Measurements from ENCODE around the gene TIMP3. TPM values are rescaled to one million over a fixed set of nuclear protein-coding genes. Genes with fewer than 3 reads are reported as not detected.

TIMP3 gene
- total RNA-seq, 4 donors from 2014 or later, result 148 to 295 (median 170) TPM

- DNase-seq (ENCODE audit: low spot score in 2 of 2), result no peak
- Histone ChIP-seq H3K4me1 (peaks cover 62% of the 10 kb centered on the region), H3K36me3 (peaks cover 38% of the 10 kb centered on the region), H3K4me3 (no peak overlapping the region), H3K27me3 (no peaks in the 10 kb centered on the region), H3K9me3 (no peaks in the 10 kb centered on the region), H3K27ac (peak overlapping the region; percentile 73)
- WGBS, result 65% methylated on average over 14 of the region's 14 CpGs
- TF ChIP-seq EP300 (IDR thresholded peaks at IDR 0.05) (no peak), POLR2AphosphoS5 (IDR thresholded peaks at IDR 0.05) (no peak), CTCF (IDR thresholded peaks at IDR 0.05) (no peak), POLR2A (IDR thresholded peaks at IDR 0.05) (no peak)
These were observed 52.9 kb downstream of the TIMP3 start for GRCh38 chr22:32854351-32854804.

GRCh38 chr22:32855045-32855756 lies 53.7 kb downstream of the TIMP3 start:
- H3K4me3 ChIP-seq, result no peak overlapping the region
- no peaks in the 10 kb centered on the region for H3K9me3 ChIP-seq
- TF ChIP-seq EP300 (IDR thresholded peaks at IDR 0.05) (no peak), CTCF (IDR thresholded peaks at IDR 0.05) (no peak), POLR2AphosphoS5 (IDR thresholded peaks at IDR 0.05) (no peak), POLR2A (IDR thresholded peaks at IDR 0.05) (no peak)
- H3K36me3 ChIP-seq, result peaks cover 38% of the 10 kb centered on the region
- H3K27ac ChIP-seq, result peak overlapping the region; percentile 1
- no peak for DNase-seq (ENCODE audit: low spot score in 2 of 2)
- peaks cover 54% of the 10 kb centered on the region for H3K4me1 ChIP-seq
- 91% methylated on average over 8 of the region's 8 CpGs for WGBS
- H3K27me3 ChIP-seq, result no peaks in the 10 kb centered on the region

- Histone ChIP-seq H3K9me3 (no peaks in the 10 kb centered on the region), H3K27ac (no peak overlapping the region), H3K36me3 (peaks cover 52% of the 10 kb centered on the region), H3K4me1 (peaks cover 26% of the 10 kb centered on the region), H3K4me3 (no peak overlapping the region), H3K27me3 (no peaks in the 10 kb centered on the region)
- 71% methylated on average over 3 of the region's 3 CpGs for WGBS
- DNase-seq (ENCODE audit: low spot score in 2 of 2), result no peak
- TF ChIP-seq CTCF (IDR thresholded peaks at IDR 0.05) (no peak), POLR2AphosphoS5 (IDR thresholded peaks at IDR 0.05) (no peak), EP300 (IDR thresholded peaks at IDR 0.05) (no peak), POLR2A (IDR thresholded peaks at IDR 0.05) (no peak)
These were observed 56.7 kb downstream of the TIMP3 start for GRCh38 chr22:32858121-32858703.

GRCh38 chr22:32858957-32859356 lies 57.5 kb downstream of the TIMP3 start:
- Histone ChIP-seq H3K9me3 (no peaks in the 10 kb centered on the region), H3K27ac (no peak overlapping the region), H3K4me3 (no peak overlapping the region), H3K27me3 (no peaks in the 10 kb centered on the region), H3K36me3 (peaks cover 52% of the 10 kb centered on the region), H3K4me1 (peaks cover 18% of the 10 kb centered on the region)
- TF ChIP-seq EP300 (IDR thresholded peaks at IDR 0.05), result no peak
- no peak for TF ChIP-seq POLR2AphosphoS5 (IDR thresholded peaks at IDR 0.05)
- TF ChIP-seq CTCF (IDR thresholded peaks at IDR 0.05), result no peak
- TF ChIP-seq POLR2A (IDR thresholded peaks at IDR 0.05), result no peak
- WGBS, result 59% methylated on average over 9 of the region's 9 CpGs
- DNase-seq (ENCODE audit: low spot score in 2 of 2), result no peak

GRCh38 chr22:32859743-32860142 lies 58.2 kb downstream of the TIMP3 start:
- Histone ChIP-seq H3K27me3 (no peaks in the 10 kb centered on the region), H3K36me3 (peaks cover 52% of the 10 kb centered on the region), H3K4me3 (no peak overlapping the region), H3K27ac (no peak overlapping the region), H3K4me1 (peaks cover 10% of the 10 kb centered on the region), H3K9me3 (no peaks in the 10 kb centered on the region)
- WGBS, result 57% methylated on average over 1 of the region's 1 CpG
- no peak for TF ChIP-seq CTCF (IDR thresholded peaks at IDR 0.05)
- no peak for TF ChIP-seq EP300 (IDR thresholded peaks at IDR 0.05)
- no peak for TF ChIP-seq POLR2AphosphoS5 (IDR thresholded peaks at IDR 0.05)
- no peak for TF ChIP-seq POLR2A (IDR thresholded peaks at IDR 0.05)
- no peak for DNase-seq (ENCODE audit: low spot score in 2 of 2)
